Keratinocyte (primary cell): ENCODE results near the gene FARSB. TPM values are rescaled to one million over a fixed set of nuclear protein-coding genes. Genes with fewer than 3 reads are reported as not detected.

Experiments
- DNase-seq: peaks from one replicate; pipeline ENCODE4 v3.0.0-alpha.2; 2011; ENCODE audit warnings: low read depth, missing footprints, low spot score
- FAIRE-seq: peaks from 2 replicates; lab custom pipeline; 2011; peaks lifted over from hg19 to GRCh38; lab: Jason Lieb, UNC
- H2AFZ ChIP-seq: 2 replicates; pipeline ENCODE4 v1.6.0; 2012; ENCODE audit warnings: low read length, control low read depth, inconsistent platforms; ENCODE audit not compliant: control insufficient read depth
- H3K27ac ChIP-seq: 2 replicates; pipeline ENCODE4 v1.5.1; 2011; ENCODE audit warnings: low read length; ENCODE audit not compliant: control insufficient read depth, insufficient read depth
- H3K27me3 ChIP-seq: 3 replicates; pipeline ENCODE4 v1.6.0; 2011; ENCODE audit warnings: low read length; ENCODE audit not compliant: control insufficient read depth, insufficient read depth; ENCODE audit errors: extremely low read depth
- H3K36me3 ChIP-seq, 2 experiments: 2 replicates in 1 of 2; 3 replicates in 1 of 2; pipeline ENCODE4 v1.5.1; 2011; ENCODE audit warnings: low read length in 2 of 2, mild to moderate bottlenecking in 1 of 2; ENCODE audit not compliant: control insufficient read depth in 2 of 2, insufficient read depth in 2 of 2; ENCODE audit errors: extremely low read depth in 1 of 2
- H3K4me1 ChIP-seq: 3 replicates; pipeline ENCODE4 v1.5.1; 2011; ENCODE audit warnings: low read length; ENCODE audit not compliant: control insufficient read depth, insufficient read depth; ENCODE audit errors: extremely low read depth
- H3K4me2 ChIP-seq: 3 replicates; pipeline ENCODE4 v1.6.0; 2011; ENCODE audit warnings: low read depth, low read length; ENCODE audit not compliant: control insufficient read depth, insufficient read depth; ENCODE audit errors: extremely low read depth
- H3K4me3 ChIP-seq, 3 experiments: fragments of 200-600 bp in 1 of 3; sonication (generic) in 1 of 3; 2 replicates in 2 of 3; 3 replicates in 1 of 3; pipeline ENCODE4 v1.5.1; 2011 to 2016; ENCODE audit warnings: low read length in 3 of 3, mild to moderate bottlenecking in 3 of 3, control low read depth in 2 of 3, inconsistent platforms in 1 of 3, low read depth in 1 of 3, mixed read lengths in 1 of 3, mixed run types in 1 of 3, moderate library complexity in 1 of 3; ENCODE audit not compliant: control insufficient read depth in 2 of 3, insufficient read depth in 2 of 3; ENCODE audit errors: extremely low read depth in 1 of 3
- H3K79me2 ChIP-seq: 2 replicates; pipeline ENCODE4 v1.6.0; 2012; ENCODE audit warnings: low read length; ENCODE audit not compliant: control insufficient read depth, insufficient read depth
- H3K9ac ChIP-seq: 3 replicates; pipeline ENCODE4 v1.6.0; 2011; ENCODE audit warnings: low read length; ENCODE audit not compliant: control insufficient read depth, insufficient read depth; ENCODE audit errors: extremely low read depth
- H3K9me1 ChIP-seq: 3 replicates; pipeline ENCODE4 v1.6.0; 2011; ENCODE audit warnings: low read length; ENCODE audit not compliant: control insufficient read depth, insufficient read depth; ENCODE audit errors: extremely low read depth
- H3K9me3 ChIP-seq: 2 replicates; pipeline ENCODE4 v1.5.1; 2012; ENCODE audit warnings: low read depth, low read length; ENCODE audit not compliant: control insufficient read depth
- H4K20me1 ChIP-seq: 3 replicates; pipeline ENCODE4 v1.6.0; 2011; ENCODE audit warnings: low read length; ENCODE audit not compliant: control insufficient read depth, insufficient read depth; ENCODE audit errors: extremely low read depth
- CTCF ChIP-seq, 3 experiments: IDR thresholded peaks in 1 of 3; conservative IDR thresholded peaks in 1 of 3; optimal IDR thresholded peaks in 1 of 3; 2 replicates in 2 of 3; 3 replicates in 1 of 3; pipeline versions ENCODE3 to v1.5.1; 2011; ENCODE audit warnings: low read length in 3 of 3, mild to moderate bottlenecking in 3 of 3, moderate library complexity in 2 of 3, control low read depth in 1 of 3, inconsistent platforms in 1 of 3; ENCODE audit not compliant: insufficient read depth in 2 of 3; ENCODE audit errors: extremely low read depth in 1 of 3
- EZH2 ChIP-seq: IDR thresholded peaks from one replicate; pipeline ENCODE4 v1.6.1; 2012; ENCODE audit warnings: inconsistent platforms, mild to moderate bottlenecking, low read length, moderate library complexity
- dilution Hi-C: fragments of 300-500 bp; cut with MboI; formaldehyde crosslinking; loops from one replicate; pipeline ENCODE4 v1.7.0; 2020; ENCODE audit warnings: low sequenced_read_pairs; ENCODE audit not compliant: extremely low pct_ligation_motif_present
- polyA plus RNA-seq, 5 experiments: library from polyadenylated mRNA; depleted of rRNA in 3 of 5; stranded (reverse) in 3 of 5; stranded (forward) in 1 of 5; unstranded in 1 of 5; fragments of >200 nt; gene quantifications; 1 replicate in 1 of 5; 2 replicates in 3 of 5; 3 replicates in 1 of 5; pipeline versions ENCODE4 v1.2.1 to v1.2.3, GENCODE V29; 2011 to 2012; ENCODE audit warnings: missing spikeins in 2 of 5, low read depth in 1 of 5, low replicate concordance in 1 of 5

Gene FARSB
- polyA plus RNA-seq, 1 donor (not counting 4 experiments of a cell fraction or from before 2014, with no cell fraction given): 68.8 TPM

- Histone ChIP-seq H3K36me3 (peaks cover 6 to 9% of the 10 kb centered on the region in 2 experiments), H3K4me1 (no peaks in the 10 kb centered on the region), H3K27ac (no peak overlapping the region), H3K4me2 (no peak overlapping the region), H3K9me3 (no peaks in the 10 kb centered on the region), H3K27me3 (no peaks in the 10 kb centered on the region), H2AFZ (no peak overlapping the region), H3K9me1 (no peaks in the 10 kb centered on the region), H3K9ac (no peak overlapping the region), H3K4me3 (no peak overlapping the region), H3K79me2 (peaks cover 2% of the 10 kb centered on the region), H4K20me1 (no peaks in the 10 kb centered on the region)
- TF ChIP-seq EZH2 (no peak), CTCF (optimal IDR thresholded peaks at IDR 0.05 in 1 of 3, IDR thresholded peaks at IDR 0.05 in 1 of 3, conservative IDR thresholded peaks at IDR 0.05 in 1 of 3; ENCODE audit: extremely low read depth in 1 of 3, insufficient read depth in 2 of 3, low read length in 3 of 3) (no peak)
- FAIRE-seq (no peak), DNase-seq (no peak)
- dilution Hi-C loops: no loop called here
These were observed 52.4 kb downstream of the FARSB start for GRCh38 chr2:222603501-222603900.

- no peak overlapping the region for H3K4me3 ChIP-seq
- H3K4me2 ChIP-seq: no peak overlapping the region
- no peak overlapping the region for H3K27ac ChIP-seq
- no peaks in the 10 kb centered on the region for H3K4me1 ChIP-seq
- no peaks in the 10 kb centered on the region for H3K9me1 ChIP-seq
- FAIRE-seq (no peak), DNase-seq (no peak)
- TF ChIP-seq CTCF (optimal IDR thresholded peaks at IDR 0.05 in 1 of 3, IDR thresholded peaks at IDR 0.05 in 1 of 3, conservative IDR thresholded peaks at IDR 0.05 in 1 of 3; ENCODE audit: extremely low read depth in 1 of 3, insufficient read depth in 2 of 3, low read length in 3 of 3) (no peak), EZH2 (no peak)
- H3K9me3 ChIP-seq: no peaks in the 10 kb centered on the region
- no peak overlapping the region for H3K9ac ChIP-seq
- dilution Hi-C loops: no loop called here
- no peaks in the 10 kb centered on the region for H4K20me1 ChIP-seq
- H2AFZ ChIP-seq: no peak overlapping the region
- H3K36me3 ChIP-seq: peaks cover 9 to 18% of the 10 kb centered on the region in 2 experiments
- H3K27me3 ChIP-seq: no peaks in the 10 kb centered on the region
- peaks cover 2% of the 10 kb centered on the region for H3K79me2 ChIP-seq
These were observed 57.3 kb downstream of the FARSB start for GRCh38 chr2:222598611-222599010.
